CD4-positive, alpha-beta T cell treated with Interleukin-17A for 1 hour (primary cell): ENCODE measurements around the gene GNL3L.
"Not testable (repeated sequence)": the region's sequence is repeated elsewhere in the genome, so short reads cannot be mapped to it uniquely, and the experiment has no call there.

Experiments
- DNase-seq: peaks from one replicate; pipeline ENCODE4 v3.0.0-alpha.2; 2020

GNL3L gene, protein sequence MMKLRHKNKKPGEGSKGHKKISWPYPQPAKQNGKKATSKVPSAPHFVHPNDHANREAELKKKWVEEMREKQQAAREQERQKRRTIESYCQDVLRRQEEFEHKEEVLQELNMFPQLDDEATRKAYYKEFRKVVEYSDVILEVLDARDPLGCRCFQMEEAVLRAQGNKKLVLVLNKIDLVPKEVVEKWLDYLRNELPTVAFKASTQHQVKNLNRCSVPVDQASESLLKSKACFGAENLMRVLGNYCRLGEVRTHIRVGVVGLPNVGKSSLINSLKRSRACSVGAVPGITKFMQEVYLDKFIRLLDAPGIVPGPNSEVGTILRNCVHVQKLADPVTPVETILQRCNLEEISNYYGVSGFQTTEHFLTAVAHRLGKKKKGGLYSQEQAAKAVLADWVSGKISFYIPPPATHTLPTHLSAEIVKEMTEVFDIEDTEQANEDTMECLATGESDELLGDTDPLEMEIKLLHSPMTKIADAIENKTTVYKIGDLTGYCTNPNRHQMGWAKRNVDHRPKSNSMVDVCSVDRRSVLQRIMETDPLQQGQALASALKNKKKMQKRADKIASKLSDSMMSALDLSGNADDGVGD

DNA sequence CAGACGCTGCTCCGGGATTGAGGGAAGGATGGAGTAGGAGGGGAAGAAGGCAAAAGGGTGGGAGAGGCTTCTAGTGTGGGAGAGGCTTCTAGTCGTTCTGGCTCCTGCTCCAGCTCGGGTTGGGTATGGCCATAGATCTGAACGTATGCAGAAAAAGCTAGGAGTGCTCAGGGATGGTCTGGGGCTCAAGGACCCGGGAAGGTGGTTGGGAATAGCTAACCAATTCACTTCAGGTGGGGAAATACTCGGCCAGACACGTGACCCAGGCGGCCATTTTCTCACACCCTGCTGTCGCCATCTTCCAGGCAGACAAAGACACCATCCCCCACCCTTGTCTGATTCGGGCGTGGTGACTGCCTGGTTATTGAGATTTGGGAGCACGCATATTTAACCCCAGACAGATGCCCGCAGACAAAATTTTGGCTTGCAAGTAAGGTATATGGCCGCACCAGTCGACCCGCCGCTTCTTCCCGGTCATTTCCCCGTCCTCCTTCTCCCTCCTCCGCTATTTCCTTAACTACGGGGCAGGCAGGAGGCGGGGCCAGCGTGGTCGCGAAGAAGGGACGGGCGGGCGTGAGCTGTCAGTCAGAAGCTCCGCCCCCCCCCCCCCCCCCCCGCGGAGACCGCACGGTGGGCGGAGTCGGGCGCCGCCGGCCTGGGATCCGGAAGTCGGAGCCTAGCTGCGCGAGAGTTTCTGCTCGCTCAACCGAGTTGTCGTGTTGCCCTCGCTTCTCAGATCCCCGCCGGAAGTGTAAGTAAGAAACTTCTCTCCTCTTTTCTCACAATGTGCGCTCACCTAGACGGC is at the start of gene GNL3L:
GNL3L (plus strand) TSS at position 668 of the 805 bp plus-strand sequence. CDS start 2,348 bp downstream, outside the sequence.
- DNase-seq: peak; percentile 88

DNA sequence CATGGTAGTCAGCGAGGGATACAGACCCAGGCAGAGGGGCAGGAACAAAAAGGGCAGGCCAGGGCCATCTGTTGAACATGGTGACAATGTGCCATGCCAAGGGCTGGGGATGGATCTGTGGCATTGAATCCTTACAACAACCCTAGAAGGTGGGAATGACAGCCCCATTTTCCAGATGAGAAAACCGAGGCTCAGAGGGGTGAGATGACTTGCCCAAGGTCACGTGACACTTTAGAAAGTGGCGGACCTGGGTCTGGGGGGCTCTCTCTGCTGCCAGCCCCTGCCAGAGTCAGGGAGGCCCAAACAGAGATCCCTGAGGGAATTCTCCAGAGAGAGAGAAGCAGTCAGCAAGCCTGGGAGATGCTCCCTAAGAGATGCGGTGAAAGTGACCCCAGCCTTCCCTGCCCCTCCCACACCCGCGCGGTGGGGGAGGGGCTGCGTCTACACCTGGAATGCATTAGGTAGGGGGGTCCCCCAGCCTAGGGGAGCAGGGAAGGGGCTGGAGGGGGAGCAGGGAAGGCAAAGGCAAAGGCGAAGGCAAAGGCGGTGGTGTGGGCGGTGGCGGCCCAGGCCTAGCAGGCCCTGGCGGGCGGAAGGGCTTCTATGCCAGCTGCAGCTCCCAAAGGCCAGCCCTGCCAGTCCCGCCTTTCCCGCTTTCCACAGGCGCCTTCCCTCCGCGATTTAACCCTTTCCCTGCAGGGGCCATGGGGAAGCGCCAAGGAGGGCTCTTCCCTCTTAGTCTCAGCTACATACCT is 47.0 kb upstream of the GNL3L start:
- no peak for DNase-seq

DNA sequence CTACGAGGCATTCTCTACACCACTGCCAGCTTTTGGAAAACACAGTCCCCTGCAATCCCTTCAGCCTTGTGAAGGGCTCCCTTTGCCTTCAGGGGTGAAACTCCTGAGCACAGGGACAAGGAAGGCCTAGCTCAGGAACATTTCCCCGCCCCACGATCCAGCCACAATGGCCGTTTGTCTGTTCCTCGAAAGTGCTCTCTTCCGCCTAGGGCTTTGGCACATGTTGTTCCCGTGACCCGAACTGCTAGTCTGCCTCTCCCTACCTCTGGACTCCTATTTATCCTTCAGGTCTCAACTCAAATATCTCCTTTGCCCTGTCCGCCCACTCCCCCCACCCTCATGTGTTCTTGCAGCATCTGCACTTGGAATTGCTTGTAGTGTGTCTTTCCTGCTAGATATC is 46.1 kb upstream of the GNL3L start:
- no peak for DNase-seq

DNA sequence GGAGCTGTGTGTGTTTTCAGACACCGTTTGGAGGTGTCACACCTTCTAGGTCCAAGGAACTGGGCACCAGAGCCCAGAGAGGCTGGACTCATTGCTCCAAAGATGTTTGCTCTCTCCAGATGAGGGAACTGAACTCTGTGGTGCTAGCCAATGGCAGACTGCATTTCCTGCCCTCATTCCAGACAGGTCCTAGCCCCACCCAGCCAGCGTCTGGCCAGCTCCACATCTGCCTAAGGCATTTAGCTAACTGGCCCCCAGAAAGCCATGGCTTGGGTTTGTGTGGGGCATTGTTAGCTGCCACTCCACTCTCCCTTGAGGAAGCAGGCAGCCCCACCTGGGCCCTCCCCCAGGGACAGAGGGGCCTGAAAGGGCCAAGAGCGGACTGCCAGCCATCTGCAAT is 45.4 kb upstream of the GNL3L start:
- DNase-seq: no peak

DNA sequence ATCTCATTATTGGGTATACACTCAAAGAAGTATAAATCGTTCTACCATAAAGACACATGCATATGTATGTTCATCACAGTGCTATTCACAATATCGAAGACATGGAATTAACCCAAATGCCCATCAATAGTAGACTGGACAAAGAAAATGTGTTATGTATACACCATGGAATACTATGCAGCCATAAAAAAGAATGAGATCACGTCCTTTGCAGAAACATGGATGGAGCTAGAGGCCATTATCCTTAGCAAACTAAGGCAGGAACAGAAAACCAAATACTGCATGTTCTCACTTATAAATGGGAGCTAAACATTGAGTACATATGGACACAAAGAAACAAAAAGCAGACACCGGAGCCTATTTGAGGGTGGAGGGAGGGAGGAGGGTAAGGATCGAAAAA is 40.2 kb upstream of the GNL3L start:
- not testable (repeated sequence) for DNase-seq

DNA sequence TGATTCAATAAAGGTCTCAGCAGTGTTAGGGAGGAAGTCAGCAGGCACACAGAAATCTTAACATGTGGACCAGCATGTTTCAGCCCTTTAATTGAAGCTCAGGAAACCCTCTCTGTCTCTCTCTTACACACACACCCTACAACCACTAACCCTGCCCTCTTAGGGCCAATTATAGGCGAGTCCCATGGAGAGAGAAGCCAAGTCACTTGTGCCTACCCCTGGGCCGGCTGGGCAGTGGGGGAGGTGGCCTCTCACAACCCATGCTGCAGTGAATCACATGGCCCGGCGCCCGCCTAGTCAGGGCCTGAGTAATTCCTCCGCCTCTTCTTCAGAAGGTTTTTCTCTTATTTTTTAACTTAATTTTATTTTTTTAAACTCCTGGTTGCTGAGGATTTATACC is 37.7 kb upstream of the GNL3L start:
- no peak for DNase-seq

DNA sequence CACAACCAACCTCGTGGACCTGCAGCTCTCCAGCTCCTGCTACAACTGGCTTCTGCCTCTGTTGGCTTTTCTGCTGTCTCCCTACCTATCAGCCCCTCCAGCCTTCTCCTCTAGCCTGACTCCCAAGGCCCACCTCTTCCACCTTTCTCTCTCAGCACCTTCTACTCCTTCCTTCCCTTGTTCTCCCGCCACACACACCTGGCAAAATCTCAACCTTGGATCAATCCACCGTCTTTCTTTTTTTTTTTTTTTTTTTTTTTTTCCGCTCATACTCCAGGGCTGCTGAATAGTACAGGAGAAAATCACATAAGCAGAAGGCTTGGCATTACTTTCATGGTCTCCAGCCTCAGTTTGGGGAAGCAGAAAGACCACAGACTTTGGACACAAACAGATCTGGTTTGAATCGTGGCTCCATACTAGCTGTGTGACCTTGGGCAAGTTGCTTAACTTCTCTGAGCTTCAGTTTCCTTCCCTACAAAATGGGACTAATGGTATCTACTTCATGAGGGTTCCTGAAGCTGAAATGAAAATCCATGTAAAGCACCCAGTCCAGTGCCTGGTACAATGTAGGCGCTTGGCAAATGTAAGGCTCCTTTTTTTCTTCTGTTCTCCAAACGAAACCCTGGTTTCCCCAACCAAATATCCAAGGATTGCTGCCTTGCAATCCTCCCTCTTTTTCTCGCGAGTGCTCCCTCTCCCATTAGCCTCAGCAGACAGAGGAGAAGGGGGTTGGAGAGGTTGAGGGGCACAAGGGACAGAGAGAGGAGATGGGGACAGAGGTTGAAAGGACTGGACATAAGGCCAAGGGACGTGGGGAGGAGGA is 35.6 kb upstream of the GNL3L start:
- DNase-seq: no peak

DNA sequence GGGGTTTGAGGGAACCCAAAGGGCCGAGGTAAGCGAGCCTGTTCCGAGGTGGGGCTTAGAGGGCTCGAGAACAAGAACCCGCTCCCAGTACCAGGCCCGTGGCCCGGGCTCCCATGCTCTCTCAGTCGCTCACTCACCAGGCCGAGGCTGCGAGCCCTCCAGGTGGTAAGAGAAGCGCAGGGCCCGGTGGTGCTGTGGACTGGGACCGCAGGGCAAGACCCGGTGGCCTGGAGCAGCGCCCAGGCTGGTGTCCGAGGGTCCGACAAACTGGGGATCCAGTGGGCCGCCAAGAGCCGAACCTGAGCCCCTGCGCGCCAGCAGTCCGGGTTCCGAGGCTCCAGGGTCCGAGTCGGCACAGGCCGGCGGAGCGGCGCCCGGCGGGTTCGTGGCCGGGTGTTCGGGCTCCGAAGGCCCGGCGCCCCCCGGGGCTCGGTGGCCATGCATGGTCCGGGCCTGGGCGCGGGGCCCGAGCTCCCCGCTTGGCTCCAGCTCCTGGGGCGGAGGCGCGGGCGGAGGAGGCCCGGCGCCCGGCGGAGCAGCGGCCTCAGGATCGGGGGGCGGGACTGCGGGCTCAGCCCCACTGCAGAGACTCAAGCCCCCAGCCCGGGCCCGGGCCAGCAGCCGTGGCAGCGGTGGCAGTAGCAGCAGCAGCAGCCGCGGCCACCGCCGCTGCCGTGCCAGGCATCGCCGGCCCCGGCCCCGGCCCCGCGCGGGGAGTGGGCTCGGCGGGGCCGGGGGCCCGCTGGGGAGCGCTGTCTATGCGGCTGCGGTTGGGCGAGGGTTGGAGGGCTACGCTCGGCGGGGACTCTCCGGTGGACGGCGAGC is 34.8 kb upstream of the GNL3L start:
- no peak for DNase-seq

DNA sequence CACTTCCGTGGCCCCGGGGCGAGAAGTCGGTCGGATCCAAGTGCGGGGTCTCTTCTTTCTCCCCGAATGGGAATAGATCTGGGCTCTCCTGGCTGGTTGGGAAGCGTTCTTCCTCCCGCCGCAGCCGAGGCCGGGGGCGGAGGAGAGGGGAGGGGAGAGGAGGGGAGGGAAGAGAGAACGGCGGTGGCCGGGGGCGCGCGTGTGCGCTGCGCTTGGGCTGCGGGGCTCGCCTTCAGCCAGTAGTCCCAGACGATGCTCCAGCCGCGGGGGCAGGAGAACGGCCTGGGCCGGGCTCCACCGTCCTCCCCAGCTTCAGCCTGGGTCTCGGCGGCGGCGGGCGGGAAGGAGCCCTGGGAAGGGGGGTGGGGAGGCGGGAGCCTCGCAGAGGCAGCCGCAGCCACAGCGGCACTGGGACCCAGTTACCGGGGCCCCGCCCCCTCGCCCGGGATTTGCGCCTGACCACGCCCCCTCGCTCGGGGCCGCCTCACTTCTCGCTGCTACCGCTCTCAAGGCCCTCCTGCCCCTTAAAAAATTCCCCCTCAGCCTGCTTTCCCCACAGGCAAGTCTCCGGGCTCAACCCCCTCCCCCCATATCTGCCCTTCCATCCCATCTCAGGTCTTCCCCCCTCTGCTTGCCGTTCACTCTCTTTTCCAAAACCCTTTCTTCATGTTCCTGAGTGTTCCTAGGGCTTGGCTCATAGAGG is 34.1 kb upstream of the GNL3L start, which contains the start of gene FGD1:
FGD1 (minus strand) TSS at position 421 of the 703 bp plus-strand sequence. CDS start 802 bp downstream, outside the sequence.
- DNase-seq: peak; percentile 38

DNA sequence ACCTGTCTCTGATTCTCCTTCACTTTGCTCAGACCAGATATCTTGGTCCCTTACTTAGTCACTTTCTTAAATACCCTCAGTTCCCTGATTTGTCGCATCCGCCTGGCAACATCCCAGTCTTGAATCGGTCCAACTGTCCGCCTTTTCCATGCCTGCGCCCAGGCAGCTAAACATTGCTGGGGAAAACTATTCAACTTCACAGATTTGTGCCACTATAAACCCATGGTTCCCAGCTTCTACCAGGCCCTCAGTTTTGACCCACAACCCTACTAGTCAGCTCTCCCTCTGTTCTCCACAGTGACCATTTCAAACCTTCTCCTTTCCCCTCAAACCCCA is 33.5 kb upstream of the GNL3L start:
- no peak for DNase-seq

DNA sequence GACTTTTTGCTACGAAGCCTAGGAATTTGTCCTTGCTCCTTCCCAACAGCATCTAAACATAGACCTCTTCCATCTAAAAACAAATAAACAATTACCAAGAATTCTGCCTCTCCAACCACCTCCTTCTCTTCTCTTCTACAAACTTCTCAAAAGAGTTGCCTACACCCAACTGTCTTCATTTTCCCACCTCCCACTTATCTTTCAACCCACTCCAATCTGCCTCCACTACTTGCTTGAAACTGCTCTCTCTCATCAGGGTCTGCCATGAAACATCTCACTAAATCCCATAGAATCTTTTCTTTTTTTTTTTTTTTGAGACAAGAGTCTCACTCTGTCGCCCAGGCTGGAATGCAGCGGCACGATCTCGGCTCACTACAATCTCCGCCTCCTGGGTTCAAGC is 33.1 kb upstream of the GNL3L start:
- DNase-seq: no peak

DNA sequence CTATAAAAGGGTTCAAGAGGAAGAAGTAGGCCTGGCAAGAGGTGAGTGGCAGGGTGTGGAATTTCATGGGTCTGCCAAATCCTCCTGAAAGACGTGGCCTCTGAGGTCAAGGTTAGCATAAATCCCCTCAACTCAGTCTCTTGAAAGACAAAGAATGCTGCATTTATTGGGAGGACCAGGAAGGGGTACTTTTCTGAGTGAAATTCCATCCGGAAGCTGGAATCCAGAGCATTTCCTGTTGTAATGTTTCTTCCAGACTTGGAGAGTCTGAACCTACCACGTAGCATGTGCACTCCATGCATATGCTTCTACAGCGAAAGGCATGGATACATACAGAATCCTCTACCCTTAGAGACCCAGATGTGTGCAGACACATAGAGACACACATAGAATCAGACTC is 20.6 kb upstream of the GNL3L start:
- no peak for DNase-seq

DNA sequence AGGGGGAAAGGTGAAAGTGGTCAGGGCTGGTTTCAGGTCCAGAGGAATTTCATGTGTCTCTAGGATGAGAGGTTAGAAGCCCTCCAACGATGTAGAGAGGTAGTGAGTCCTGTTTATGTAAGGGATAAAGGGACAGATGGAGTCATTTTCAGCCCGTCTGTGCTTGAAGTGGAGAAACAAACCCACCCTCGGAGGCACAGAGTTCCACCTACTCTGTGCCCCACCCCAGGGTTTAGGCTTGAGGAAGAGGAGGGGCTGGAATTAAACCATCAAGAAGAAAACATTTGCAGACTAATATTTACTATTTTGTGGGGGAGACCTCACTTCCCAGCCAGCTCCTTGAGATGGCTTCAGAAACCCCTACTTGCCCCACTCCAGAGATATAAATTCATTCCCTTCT is 868 bp upstream of the GNL3L start:
- no peak for DNase-seq

DNA sequence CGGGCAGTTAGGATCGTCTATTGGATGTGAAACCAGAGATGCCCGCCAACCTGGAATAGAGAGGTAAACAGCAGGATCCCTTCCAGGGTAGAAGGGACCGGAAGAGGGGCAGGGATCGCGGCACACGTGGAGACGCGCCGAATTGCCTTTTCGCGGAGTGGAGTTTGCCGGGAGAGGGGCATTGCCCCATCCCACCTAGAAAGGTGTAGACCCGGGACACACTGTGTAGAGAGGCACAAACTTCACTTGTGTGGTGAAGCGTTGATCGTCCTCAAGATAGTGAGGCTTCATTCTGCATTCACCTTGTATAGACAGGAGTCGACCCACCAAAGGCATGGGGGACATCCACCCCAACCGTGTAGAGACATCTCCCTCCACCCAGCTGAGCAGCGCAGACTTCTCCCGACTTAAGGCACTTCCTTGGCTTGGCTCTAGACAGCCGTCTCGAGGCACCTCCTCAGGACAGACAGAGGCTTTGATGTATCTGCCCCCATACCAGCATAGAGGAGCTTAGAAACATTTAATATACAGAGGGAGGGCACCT is 410 bp downstream of the GNL3L start:
- DNase-seq: no peak

DNA sequence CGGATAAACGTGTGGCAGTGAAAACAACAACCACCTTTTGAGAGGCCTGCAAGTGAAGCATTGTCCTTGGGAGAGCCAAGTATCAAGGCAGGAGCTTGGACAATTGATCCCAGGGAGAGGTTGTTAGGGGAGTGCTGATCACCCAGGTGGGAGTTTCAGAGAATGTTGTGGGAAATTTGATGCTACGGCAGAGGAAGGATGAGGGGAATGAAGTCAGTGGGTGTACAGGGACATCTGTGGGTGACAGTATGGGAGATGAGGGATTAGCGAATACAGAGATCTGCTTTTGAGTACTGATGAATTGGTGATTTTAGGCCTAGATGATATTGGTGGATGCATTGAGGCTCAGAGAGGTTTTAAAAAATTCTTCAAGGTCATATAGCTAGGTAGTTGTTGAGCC is 4.3 kb downstream of the GNL3L start:
- no peak for DNase-seq

DNA sequence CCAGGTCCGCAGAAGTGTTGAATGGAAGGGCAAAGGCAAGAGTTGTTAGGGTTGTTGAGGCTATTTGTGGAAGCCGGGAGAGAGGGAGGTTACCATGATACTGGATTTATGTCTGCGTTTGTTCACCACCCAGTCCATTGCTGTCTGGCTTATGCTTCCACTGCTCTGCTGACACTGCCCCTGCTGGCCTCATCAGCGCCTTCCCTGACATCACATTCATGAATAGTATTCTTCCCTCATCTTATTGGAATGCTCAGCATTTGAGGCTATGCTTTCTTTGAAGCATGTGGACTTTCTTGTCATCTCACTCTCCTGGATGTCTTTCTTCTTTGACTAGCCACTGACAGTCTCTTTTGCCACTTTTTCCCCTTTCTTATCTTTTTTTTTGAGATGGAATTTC is 10.3 kb downstream of the GNL3L start:
- DNase-seq: no peak

DNA sequence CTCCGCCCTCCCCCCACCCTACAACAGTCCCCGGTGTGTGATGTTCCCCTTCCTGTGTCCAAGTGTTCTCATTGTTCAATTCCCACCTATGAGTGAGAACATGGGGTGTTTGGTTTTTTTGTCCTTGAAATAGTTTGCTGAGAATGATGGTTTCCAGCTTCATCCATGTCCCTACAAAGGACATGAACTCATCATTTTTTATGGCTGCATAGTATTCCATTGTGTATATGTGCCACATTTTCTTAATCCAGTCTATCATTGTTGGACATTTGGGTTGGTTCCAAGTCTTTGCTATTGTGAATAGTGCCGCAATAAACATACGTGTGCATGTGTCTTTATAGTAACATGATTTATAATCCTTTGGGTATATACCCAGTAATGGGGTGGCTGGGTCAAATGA is 12.2 kb downstream of the GNL3L start:
- not testable (repeated sequence) for DNase-seq

DNA sequence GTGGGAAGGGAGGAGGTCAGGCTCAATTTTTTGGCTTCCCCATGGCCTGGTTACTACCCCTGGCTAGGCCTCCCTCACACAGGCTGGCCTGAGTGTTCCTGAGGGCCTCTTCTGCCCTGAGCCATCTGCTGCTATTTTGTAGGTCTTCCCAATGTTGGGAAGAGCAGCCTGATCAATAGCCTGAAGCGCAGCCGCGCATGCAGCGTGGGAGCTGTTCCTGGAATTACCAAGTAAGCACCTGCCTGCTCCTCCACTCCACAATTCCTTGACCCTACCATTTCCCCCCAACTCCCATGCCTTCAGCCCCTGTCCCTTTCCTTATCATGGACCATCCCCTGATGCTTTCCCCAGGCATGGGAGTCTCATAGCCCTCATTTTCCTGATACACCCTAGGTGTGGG is 20.8 kb downstream of the GNL3L start:
- DNase-seq: no peak

DNA sequence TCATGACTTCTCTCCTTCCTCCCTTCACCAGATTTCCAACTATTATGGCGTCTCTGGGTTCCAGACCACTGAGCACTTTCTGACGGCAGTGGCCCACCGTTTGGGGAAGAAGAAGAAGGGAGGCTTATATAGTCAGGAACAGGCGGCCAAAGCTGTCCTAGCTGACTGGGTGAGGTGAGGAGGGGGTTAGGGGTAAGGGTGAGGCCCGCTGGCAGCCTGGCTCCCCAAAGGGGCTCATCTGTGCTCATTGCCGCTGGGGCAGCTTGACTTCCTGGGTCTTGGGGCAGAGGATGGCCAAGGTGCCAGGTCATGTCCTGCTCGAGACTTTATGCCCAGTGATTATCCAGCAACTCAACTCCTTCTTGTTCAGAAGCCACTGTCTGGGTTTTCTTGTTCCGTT is 21.8 kb downstream of the GNL3L start:
- DNase-seq: no peak

DNA sequence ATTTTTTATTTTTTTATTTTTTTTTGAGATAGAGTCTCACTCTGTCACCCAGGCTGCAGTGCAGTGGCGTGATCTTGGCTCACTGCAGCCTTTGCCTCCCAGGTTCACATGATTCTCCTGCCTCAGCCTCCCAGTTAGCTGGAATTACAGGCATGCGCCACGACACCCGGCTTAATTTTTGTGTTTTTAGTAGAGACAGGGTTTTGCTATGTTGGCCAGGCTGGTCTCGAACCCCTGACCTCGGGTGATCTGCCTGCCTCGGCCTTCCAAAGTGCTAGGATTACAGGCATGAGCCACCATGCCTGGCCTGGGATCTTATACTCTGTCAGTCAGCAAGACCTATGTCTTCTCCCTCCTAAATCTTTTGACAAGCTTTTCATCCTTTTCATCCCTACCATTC is 25.0 kb downstream of the GNL3L start:
- not testable (repeated sequence) for DNase-seq
